ENCODE measurements around the gene SPIB. TPM values are rescaled to one million over a fixed set of nuclear protein-coding genes. Genes with fewer than 3 reads are reported as not detected.
"Not testable (repeated sequence)": the region's sequence is repeated elsewhere in the genome, so short reads cannot be mapped to it uniquely, and the experiment has no call there.

SPIB gene
- total RNA-seq, 2 donors from 2014 or later, result 1.9 to 3.0 TPM

DNA sequence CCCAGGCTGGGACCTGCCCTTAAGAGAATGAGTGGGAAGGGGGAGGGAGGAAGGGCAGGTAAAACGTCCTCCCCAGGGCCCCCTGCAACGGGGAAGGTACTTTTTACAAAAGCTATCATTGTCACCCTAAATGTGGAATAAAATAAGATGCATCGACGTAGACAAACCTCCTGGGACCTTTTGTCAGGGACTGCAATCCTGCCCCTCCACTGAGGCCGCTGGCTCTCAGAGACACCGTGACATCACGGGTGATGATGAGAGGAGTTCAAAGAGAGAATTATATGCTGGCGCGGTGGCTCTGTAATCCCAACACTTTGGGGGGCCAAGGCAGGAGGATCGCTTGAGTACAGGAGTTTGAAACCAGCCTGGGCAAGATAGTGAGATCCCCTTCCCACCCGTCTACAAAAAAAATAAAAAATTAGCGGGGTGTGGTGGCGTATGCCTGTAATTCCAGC lies 12.2 kb downstream of the SPIB start:
- Mint-ChIP-seq H3K27ac (peak overlapping the region; percentile 60), H3K27me3 (peaks cover 23% of the 10 kb centered on the region), H3K36me3 (ENCODE audit: low read depth) (peaks cover 4% of the 10 kb centered on the region), H3K4me3 (peak overlapping the region; percentile 93), H3K4me1 (peaks cover 11% of the 10 kb centered on the region)
- H3K9me3 ChIP-seq (ENCODE audit: control insufficient read depth, low read length, poor library complexity, severe bottlenecking), result no peaks in the 10 kb centered on the region
- ATAC-seq (no peak), DNase-seq (no peak)

- peak; percentile 94 for ATAC-seq
These were observed 12.8 kb downstream of the SPIB start for GRCh38 chr19:50431343-50432220.

DNA sequence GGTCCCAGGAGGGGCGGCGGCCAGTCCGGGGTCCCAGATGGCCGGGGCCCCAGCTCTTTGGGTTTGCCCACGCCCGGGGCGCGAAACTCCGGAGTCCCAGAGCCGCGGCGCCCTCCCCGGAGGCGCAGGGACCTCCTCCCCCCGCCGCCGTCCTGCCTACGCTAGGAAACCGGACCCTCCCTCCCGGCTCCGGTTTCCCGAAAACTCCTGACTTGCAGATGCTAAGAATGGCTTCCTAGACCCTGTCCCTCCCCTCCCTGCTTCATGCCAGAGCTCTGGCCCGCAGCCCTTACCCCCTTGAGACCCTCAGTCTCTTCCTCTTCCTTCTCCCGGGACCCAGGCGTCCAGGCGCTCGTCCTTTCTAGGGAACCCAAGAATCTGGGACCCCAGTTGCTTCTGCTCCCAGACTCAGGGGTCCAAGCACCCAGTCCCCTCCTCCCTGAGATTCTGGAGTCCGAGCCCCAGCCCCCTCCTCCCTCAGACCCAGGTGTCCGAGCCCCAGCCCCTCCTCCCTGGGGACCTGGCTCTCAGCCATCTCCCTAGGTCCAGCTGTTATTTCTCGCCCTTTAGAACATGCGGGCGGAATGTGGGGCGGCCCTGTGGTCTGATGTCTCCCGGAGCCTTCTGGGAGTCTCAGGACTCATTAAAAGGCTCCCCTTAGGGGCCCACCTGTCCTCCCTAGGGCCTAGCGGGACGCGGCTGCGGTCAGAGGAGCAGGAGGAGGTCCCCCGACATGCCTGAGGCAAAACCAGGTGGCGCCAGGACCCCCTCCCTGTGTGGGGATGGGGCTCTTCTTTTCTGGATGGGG lies 13.7 kb downstream of the SPIB start, which contains the start of gene MYBPC2:
MYBPC2 (plus strand) TSS at position 672 of the 808 bp plus-strand sequence; CDS start at position 734, 62 bp downstream.
- ATAC-seq (no peak), DNase-seq (no peak)
- peaks cover 11% of the 10 kb centered on the region for H3K4me1 Mint-ChIP-seq
- peak within 1 kb of the TSS; percentile 60 for H3K27ac Mint-ChIP-seq
- H3K27me3 Mint-ChIP-seq, result peaks cover 38% of the 10 kb centered on the region
- H3K4me3 Mint-ChIP-seq, result peak within 1 kb of the TSS; percentile 93
- H3K36me3 Mint-ChIP-seq (ENCODE audit: low read depth), result peaks cover 4% of the 10 kb centered on the region
- no peaks in the 10 kb centered on the region for H3K9me3 ChIP-seq (ENCODE audit: control insufficient read depth, low read length, poor library complexity, severe bottlenecking)

More at GRCh38 chr19:50431343-50432220, 12.8 kb downstream of the SPIB start:
- DNase-seq, result peak; percentile 76 to 85 (median 82)
- peak overlapping the region; percentile 93 for H3K4me3 Mint-ChIP-seq
- H3K27ac Mint-ChIP-seq, result peak overlapping the region; percentile 60
- peaks cover 30% of the 10 kb centered on the region for H3K27me3 Mint-ChIP-seq
- no peaks in the 10 kb centered on the region for H3K9me3 ChIP-seq (ENCODE audit: control insufficient read depth, low read length, poor library complexity, severe bottlenecking)
- H3K36me3 Mint-ChIP-seq (ENCODE audit: low read depth), result peaks cover 4% of the 10 kb centered on the region
- H3K4me1 Mint-ChIP-seq, result peaks cover 11% of the 10 kb centered on the region

DNA sequence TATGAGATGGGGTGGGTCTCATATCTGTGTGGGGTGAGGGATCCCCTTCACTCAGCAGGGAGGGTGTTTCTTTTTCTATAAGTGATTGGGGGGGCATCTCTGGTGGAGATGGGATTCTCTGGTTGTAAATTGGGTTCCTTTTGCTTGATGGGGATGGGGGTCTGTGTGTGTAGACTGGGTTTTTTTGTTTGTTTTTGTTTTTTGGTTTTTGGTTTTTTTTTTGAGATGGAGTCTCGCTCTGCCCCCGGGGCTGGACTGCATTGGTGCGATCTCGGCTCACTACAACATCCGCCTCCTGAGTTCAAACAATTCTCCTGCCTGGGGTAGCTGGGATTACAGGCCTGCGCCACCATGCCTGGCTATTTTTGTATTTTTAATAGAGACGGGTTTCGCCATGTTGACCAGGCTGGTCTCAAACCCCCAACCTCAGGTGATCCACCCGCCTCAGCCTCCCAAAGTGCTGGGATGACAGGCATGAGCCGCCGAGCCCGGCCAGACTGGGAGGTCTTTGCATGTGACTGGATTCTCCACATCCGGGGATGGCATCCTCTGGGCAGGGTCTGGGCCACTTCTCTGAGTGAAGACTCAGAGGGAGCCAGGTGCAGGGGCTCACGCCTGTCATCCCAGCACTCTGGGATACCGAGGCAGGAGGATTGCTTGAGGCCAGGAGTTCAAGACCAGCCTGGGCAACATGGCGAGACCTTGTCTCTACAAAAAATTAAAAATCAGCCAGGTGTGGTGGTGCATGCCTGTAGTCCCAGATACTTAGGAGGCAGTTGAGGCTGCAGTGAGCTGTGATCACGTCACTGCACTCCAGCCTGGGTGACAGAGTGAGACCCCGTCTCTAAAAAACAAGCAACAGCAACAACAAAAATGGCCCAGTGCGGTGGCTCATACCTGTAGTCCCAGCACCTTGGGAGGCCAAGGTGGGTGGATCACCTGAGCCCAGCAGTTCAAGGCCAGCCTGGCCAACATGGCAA lies 14.8 kb downstream of the SPIB start:
- no peak for ATAC-seq
- DNase-seq, result no peak
- Mint-ChIP-seq H3K4me3 (peak overlapping the region; percentile 73), H3K27ac (peak overlapping the region; percentile 39), H3K4me1 (peaks cover 9% of the 10 kb centered on the region), H3K27me3 (peaks cover 39% of the 10 kb centered on the region), H3K36me3 (ENCODE audit: low read depth) (peaks cover 4% of the 10 kb centered on the region)
- no peaks in the 10 kb centered on the region for H3K9me3 ChIP-seq (ENCODE audit: control insufficient read depth, low read length, poor library complexity, severe bottlenecking)

DNA sequence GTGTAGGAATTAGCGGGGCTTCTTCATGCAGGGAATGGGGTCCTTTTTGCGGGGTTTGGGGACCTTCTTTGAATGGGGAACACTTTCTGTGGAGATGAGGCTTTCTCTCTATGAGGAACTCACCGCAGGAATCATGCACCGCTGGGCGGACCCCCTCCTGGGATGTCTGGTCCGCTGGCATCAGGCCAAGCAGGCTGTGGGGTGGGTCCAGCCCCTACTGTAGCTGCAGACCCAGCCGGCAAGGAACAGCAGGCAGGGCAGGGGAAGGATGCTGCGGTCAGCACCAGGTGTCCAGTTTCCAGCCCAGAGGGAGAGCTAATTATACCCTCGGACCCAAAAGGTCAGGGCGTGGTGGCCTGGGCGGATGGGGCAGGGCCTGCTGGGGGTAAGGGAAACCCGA lies 15.8 kb downstream of the SPIB start:
- no peaks in the 10 kb centered on the region for H3K9me3 ChIP-seq (ENCODE audit: control insufficient read depth, low read length, poor library complexity, severe bottlenecking)
- Mint-ChIP-seq H3K27me3 (peaks cover 41% of the 10 kb centered on the region), H3K36me3 (ENCODE audit: low read depth) (peaks cover 6% of the 10 kb centered on the region), H3K4me3 (no peak overlapping the region), H3K4me1 (peaks cover 9% of the 10 kb centered on the region), H3K27ac (no peak overlapping the region)
- no peak for DNase-seq
- ATAC-seq, result no peak

- Mint-ChIP-seq H3K27me3 (peaks cover 47% of the 10 kb centered on the region), H3K4me3 (no peak overlapping the region)
These were observed 16.5 kb downstream of the SPIB start for GRCh38 chr19:50435221-50435620.

DNA sequence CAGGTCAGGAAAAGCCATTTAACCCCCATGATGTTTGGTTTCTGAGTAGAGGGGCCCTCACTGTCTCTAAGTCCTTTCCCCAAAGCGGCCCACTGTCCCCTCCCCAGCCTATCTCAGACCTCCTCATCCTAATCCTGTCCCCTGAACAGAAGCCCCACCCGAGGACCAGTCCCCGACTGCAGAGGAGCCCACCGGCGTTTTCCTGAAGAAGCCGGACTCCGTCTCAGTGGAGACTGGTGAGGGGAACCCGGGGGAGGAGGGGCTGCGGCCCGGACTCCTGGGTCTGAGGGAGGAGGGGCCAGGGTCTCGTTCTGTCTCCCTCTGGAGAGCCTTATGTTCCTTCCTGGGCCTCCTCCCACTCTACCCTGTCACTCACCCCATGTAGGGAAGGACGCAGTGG lies 16.9 kb downstream of the SPIB start:
- DNase-seq (no peak), ATAC-seq (no peak)
- peaks cover 12% of the 10 kb centered on the region for H3K4me1 Mint-ChIP-seq
- H3K27me3 Mint-ChIP-seq, result peaks cover 44% of the 10 kb centered on the region
- H3K9me3 ChIP-seq (ENCODE audit: control insufficient read depth, low read length, poor library complexity, severe bottlenecking), result no peaks in the 10 kb centered on the region
- no peak overlapping the region for H3K27ac Mint-ChIP-seq
- H3K36me3 Mint-ChIP-seq (ENCODE audit: low read depth), result peaks cover 9% of the 10 kb centered on the region
- H3K4me3 Mint-ChIP-seq, result no peak overlapping the region

More at GRCh38 chr19:50435221-50435620, 16.5 kb downstream of the SPIB start:
- no peak for DNase-seq
- H3K36me3 Mint-ChIP-seq (ENCODE audit: low read depth), result peaks cover 9% of the 10 kb centered on the region
- ATAC-seq, result no peak
- peaks cover 11% of the 10 kb centered on the region for H3K4me1 Mint-ChIP-seq
- no peak overlapping the region for H3K27ac Mint-ChIP-seq
- H3K9me3 ChIP-seq (ENCODE audit: control insufficient read depth, low read length, poor library complexity, severe bottlenecking), result no peaks in the 10 kb centered on the region

GRCh38 chr19:50437862-50438449 lies 19.2 kb downstream of the SPIB start:
- no peak for ATAC-seq
- Mint-ChIP-seq H3K27me3 (peaks cover 39% of the 10 kb centered on the region), H3K4me1 (peaks cover 6% of the 10 kb centered on the region), H3K27ac (no peak overlapping the region), H3K4me3 (no peak overlapping the region), H3K36me3 (ENCODE audit: low read depth) (peaks cover 8% of the 10 kb centered on the region)
- no peak for DNase-seq
- no peaks in the 10 kb centered on the region for H3K9me3 ChIP-seq (ENCODE audit: control insufficient read depth, low read length, poor library complexity, severe bottlenecking)

DNA sequence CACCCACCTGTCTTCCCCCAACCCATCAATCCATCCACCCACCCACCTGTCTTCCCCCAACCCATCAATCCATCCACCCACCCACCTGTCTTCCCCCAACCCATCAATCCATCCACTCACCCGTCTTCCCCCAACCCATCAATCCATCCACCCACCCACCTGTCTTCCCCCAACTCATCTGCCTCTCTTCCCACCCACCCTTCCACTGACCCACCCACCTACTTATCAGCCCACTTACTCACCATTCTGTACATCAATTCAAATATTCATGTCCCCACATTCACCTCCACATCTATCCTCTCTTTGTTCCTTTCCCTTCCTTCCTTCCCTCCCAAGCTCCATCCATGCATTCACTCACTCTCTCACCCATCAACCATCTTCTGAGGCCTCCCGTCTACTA lies 20.4 kb downstream of the SPIB start:
- not testable (repeated sequence) for H3K27ac Mint-ChIP-seq; ATAC-seq; DNase-seq; H3K9me3 ChIP-seq (ENCODE audit: control insufficient read depth, low read length, poor library complexity, severe bottlenecking); H3K4me3 Mint-ChIP-seq; H3K36me3 Mint-ChIP-seq (ENCODE audit: low read depth); H3K4me1 Mint-ChIP-seq
- peaks cover 30% of the 10 kb centered on the region for H3K27me3 Mint-ChIP-seq

GRCh38 chr19:50444059-50444458 lies 25.3 kb downstream of the SPIB start:
- Mint-ChIP-seq H3K36me3 (ENCODE audit: low read depth) (peaks cover 3% of the 10 kb centered on the region), H3K27me3 (peaks cover 8% of the 10 kb centered on the region), H3K4me1 (peaks cover 4% of the 10 kb centered on the region), H3K27ac (no peak overlapping the region), H3K4me3 (no peak overlapping the region)
- ATAC-seq (no peak), DNase-seq (no peak)
- no peaks in the 10 kb centered on the region for H3K9me3 ChIP-seq (ENCODE audit: control insufficient read depth, low read length, poor library complexity, severe bottlenecking)

DNA sequence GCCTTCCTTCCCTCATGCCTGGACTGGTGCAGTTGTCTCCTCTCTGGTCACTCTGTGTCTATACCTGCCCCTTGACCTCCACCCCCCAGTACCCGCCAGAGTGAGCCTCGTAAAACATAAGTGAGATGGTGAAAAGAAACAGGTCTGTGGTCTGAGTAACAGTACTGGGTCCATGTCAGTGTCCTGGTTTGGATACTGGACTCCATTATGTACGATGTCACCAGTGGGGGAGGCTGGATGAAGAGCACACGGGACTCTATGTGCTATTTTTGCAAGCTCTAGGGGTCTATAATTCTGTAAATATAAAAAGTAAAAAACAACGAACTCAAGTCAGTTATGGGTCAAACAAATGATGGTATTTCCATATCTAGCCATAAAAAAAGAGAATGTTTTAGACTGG lies 28.3 kb downstream of the SPIB start:
- H3K4me1 Mint-ChIP-seq, result no peaks in the 10 kb centered on the region
- no peak overlapping the region for H3K27ac Mint-ChIP-seq
- DNase-seq (no peak), ATAC-seq (no peak)
- no peak overlapping the region for H3K4me3 Mint-ChIP-seq
- H3K36me3 Mint-ChIP-seq (ENCODE audit: low read depth), result no peaks in the 10 kb centered on the region
- H3K27me3 Mint-ChIP-seq, result peaks cover 10% of the 10 kb centered on the region
- no peaks in the 10 kb centered on the region for H3K9me3 ChIP-seq (ENCODE audit: control insufficient read depth, low read length, poor library complexity, severe bottlenecking)

GRCh38 chr19:50447750-50448149 lies 29.0 kb downstream of the SPIB start:
- no peaks in the 10 kb centered on the region for H3K36me3 Mint-ChIP-seq (ENCODE audit: low read depth)
- no peaks in the 10 kb centered on the region for H3K9me3 ChIP-seq (ENCODE audit: control insufficient read depth, low read length, poor library complexity, severe bottlenecking)
- peaks cover 2% of the 10 kb centered on the region for H3K4me1 Mint-ChIP-seq
- no peak overlapping the region for H3K27ac Mint-ChIP-seq
- peaks cover 14% of the 10 kb centered on the region for H3K27me3 Mint-ChIP-seq
- no peak overlapping the region for H3K4me3 Mint-ChIP-seq
- DNase-seq, result no peak
- no peak for ATAC-seq
